ENCODE measurements around the gene PDIA5.

PDIA5 gene

DNA sequence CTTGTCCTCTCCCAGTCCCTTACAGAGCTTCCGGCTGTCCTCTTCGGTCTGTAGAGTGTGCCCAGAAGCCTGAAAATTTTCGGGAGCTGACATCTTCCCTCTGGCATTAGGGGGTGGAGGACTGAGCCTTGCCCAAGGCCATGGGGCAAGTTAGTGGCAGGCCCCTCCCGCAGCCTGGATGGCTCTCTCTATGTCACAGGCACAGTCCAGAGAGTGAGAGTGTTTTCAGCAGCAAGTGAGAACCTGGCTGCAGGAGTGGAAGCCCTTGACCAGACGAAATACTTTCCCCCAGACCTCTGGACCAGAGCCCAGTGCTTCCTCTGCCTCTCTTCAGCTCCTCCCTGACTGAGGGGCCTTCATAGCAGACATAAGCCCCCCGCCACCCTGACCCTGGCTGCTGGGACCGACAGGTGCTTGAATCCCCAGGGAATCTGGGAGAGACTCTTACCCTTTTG lies 84.5 kb downstream of the PDIA5 start:
- no peak for DNase-seq

DNA sequence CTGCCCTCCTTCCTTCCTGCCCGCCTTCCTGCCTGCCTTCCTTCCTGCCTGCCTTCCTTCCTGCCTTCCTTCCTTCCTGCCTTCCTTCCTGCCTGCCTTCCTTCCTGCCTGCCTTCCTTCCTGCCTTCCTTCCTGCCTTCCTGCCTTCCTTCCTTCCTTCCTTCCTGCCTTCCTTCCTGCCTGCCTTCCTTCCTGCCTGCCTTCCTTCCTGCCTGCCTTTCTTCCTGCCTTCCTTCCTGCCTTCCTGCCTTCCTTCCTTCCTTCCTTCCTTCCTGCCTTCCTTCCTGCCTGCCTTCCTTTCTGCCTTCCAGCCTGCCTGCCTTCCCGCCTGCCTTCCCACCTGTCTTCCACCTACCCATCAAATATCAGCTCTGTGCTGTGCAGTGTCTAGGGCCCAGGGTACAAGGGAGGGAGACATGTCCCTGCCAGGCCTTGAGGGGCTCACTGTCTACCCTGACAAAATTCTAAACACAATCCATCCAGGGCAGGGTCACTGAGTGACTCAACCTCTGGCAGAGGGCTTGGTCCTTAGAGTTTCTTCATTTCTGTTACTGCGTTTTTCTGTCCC lies 85.1 kb downstream of the PDIA5 start:
- DNase-seq, result peak in 1 of 4 experiments; percentile 6

DNA sequence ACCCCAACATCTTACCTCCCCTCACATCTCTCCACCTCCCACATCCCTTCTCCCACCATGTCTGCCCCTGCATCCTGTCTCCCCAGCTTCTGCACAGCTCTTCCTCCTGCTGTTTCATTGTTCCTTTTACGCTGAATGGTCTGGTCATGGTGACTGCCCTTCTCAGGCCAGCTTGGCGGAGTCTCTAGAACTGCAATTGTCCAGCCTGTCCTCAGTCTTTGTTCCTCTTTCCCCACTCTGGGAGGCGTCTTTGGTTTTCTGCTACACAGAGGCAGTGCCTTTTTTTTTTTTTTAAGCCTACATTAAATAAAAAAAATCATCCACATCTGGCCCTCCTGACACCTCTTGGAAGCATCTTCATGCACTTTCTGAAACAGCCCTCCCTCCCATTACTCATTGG lies 85.9 kb downstream of the PDIA5 start:
- DNase-seq, result peak; percentile 64 to 85 (median 78)

GRCh38 chr3:123153125-123154019 lies 86.5 kb downstream of the PDIA5 start:
- DNase-seq, result peak in 3 of 4 experiments; percentile 4 to 24 (median 14)

DNA sequence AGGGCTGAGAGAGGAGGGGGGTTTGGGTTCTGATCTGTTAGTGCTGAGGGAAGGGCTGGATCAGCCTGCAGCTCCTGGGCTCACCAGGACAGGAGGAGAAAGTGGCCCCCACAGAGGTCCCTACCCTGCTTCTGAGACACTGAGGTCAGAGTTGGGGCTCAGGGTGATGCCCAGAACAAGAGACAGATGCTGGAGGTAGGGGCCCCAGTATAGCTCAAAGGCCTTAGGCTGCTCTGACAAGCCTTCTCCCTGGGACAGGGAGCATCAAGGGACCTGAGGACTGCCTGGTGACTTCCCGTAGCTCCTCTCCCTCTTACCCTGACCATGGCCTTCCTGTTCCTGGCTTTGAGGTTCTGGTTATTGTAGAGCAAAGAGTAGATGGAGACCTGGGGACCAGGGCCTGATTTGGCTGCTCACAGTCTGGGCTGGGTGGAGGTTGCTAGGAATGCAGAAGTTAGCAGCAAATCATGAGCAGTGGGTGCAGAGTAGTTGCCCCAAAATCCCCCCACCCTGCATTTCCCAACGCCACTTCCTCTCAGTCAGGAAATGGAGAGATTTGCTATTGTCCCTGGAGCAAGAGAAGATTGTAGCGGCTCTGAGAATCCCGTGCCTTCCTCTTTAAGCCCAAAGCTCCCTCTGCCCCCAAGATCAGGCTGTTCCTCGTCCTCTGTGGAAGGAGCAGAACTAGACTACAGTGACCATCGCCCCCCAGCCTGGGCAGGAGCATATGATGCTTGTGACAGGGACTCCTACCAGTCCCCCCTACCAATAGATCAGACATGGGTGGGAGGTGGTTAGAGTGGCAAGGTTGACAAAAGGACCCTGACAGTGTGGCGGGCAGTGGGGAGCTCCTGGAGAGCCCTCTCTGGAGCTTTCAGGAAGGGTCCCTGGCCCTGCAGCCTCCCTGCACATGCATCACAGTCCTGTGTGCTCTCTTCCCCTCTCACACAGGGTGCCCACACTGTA lies 87.5 kb downstream of the PDIA5 start:
- peak; percentile 51 to 75 (median 62) for DNase-seq

DNA sequence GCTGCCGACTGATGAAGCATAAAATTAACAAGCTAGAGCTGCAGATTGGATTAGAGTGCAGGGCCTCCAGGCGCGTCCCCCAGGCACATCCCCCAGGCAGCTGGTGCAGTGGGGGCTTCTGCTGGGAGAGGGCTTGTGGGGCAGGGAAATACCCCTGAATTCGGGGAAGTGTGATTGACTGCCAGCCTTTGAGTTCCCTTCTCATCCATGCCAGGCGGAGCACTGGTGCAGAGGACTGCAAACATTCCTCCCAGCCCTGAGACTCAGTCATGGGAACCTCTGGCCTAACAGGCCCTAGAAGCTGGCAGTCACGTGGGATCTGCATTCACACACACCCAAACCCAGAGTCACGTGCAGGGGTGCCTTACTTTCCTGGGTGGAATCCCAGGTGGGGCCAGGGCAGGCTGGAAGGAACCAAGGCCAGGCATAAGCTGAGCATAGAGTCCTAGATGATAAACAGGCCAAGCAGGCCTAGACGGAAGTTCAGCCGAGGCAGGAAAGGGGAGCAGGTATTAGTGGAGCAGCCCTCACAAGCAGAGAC lies 88.7 kb downstream of the PDIA5 start:
- peak in 1 of 4 experiments; percentile 9 for DNase-seq

- no peak for DNase-seq
Measured at GRCh38 chr3:123156276-123156995, 89.6 kb downstream of the PDIA5 start.

DNA sequence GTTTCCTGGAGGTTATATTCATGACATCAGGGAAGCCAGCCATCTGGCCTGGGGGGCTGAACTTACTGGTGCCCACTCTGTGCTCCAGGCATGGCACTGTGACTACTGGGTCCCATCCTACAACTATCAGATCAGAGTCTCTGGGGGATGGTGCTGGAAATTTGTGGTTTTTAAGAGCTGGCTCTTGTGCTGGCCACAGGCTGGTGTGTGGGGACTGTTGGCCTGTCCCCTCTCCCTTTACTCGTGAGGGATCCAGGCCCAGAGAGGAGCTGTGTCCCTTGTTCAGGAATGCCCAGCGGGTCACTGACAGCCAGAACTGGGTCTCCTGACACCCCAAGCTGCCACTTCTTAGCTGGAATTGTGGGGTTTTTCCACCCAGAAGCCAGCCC lies 90.4 kb downstream of the PDIA5 start:
- no peak for DNase-seq

- no peak for DNase-seq
Measured at GRCh38 chr3:123157598-123158287, 90.9 kb downstream of the PDIA5 start.

DNA sequence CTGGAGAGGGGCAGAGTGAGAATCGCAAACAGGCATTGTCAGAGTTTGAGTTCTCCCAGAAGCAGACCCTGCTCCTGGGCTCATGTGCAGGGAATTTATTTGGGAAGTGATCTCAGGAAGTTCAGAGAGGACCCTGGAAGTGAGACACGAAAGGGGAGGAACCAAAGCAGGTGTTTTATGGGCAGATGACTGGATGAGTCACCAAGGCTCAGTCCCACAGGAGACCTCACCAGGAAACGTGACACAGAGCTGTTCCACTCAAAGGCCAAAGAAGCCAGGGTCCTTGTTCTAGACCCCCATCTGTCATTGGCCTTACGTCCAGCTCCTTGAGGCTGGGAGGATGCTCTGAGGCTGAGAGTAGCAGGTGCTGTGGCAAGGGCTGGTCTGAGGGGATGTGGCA lies 91.5 kb downstream of the PDIA5 start:
- no peak for DNase-seq

DNA sequence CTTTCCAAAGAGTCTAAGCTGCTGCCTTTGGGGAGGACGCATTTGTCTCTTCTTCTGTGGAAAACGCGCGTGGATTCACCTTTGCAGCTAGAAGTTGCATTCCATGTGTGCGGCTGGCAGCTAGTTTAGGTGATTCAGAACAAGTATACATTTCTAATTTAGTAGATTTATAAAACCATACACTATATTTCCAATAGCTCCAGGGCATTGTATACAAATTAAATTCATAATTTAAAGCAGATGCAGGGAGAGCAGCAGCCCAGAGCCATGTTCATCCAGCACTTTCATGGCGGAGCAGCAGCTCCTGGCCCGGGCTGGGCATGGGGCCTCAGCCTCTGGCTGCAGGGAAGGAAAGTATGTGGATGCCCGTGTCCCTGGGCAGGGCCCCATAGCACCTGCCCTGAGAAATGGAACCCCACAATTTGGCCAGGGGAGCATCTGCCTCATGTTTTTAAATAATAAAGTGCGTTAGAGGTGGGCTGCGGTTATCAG lies 92.1 kb downstream of the PDIA5 start:
- DNase-seq, result no peak

GRCh38 chr3:123159926-123160635 lies 93.3 kb downstream of the PDIA5 start:
- no peak for DNase-seq

GRCh38 chr3:123161167-123161566 lies 94.3 kb downstream of the PDIA5 start:
- no peak for DNase-seq

DNA sequence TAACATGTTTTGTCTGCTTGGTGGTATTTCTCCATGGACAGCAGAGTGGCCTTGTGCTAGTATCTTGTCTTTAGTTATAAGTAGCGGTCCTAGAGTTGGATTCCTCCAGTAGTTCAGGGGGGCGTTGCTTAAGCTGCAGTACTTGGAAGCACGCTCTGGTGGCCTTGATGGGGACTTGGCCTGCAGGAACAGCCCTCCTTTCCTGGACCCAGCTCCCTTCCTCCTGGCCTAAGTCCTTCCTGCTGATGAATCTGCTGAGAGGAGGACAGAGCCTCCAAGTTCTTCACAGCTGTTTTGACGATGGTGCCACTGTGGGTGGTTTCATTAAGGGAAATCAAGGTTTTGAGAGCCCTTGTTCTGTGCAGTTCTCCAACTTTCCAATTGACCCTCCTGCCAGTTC lies 96.3 kb downstream of the PDIA5 start:
- no peak for DNase-seq

GRCh38 chr3:123165163-123165562 lies 98.3 kb downstream of the PDIA5 start:
- no peak for DNase-seq

GRCh38 chr3:123167686-123168085 lies 100.9 kb downstream of the PDIA5 start:
- no peak for DNase-seq

- no peak for DNase-seq
Measured at GRCh38 chr3:123168122-123168521, 101.3 kb downstream of the PDIA5 start.

- no peak for DNase-seq
Measured at GRCh38 chr3:123168605-123169004, 101.8 kb downstream of the PDIA5 start.

DNA sequence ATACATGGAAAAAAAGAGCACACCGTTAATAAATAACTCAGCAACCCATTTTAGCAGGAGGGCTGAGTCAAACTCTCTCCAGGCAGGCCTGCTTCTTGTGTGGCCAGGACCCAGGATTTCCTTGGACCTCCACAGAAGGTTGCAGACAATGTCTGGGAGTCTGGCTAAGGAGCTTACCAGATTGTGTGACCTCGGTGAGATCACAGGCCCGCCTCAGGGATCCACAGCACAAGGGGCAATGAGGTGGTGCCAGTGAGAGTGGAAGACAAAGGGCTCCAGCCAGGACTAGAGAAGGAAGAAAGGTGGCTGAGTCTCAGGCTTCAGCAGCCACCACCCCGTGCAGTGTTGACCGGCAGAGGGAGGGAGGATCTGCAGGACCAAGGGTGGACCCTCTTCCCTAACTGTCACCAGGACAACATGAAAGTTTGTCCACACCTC lies 102.7 kb downstream of the PDIA5 start:
- no peak for DNase-seq

DNA sequence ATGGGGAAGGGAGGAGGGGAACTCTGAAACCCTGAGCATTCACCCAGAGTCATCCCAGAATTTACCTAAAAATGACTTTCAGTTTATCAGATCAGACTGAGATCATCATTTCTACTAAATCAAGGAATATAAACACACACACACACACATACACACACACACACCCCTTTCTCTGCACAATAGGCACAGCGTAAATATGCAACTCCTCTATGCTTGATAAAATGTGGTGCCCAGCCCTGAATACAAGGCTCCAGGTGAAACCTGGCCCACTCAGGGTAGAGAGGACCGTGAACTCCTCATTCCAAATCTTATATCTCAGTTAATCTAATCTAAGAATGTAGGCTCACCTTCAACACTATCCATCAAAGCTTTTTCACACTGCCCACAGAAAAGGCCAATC lies 103.1 kb downstream of the PDIA5 start:
- no peak for DNase-seq

All from suppressor macrophage (primary cell).